Measurements from ENCODE around the gene LTC4S. TPM values are rescaled to one million over a fixed set of nuclear protein-coding genes. Genes with fewer than 3 reads are reported as not detected.

Gene LTC4S
- total RNA-seq, 1 experiment from 2014 or later, result 2.6 TPM

DNA sequence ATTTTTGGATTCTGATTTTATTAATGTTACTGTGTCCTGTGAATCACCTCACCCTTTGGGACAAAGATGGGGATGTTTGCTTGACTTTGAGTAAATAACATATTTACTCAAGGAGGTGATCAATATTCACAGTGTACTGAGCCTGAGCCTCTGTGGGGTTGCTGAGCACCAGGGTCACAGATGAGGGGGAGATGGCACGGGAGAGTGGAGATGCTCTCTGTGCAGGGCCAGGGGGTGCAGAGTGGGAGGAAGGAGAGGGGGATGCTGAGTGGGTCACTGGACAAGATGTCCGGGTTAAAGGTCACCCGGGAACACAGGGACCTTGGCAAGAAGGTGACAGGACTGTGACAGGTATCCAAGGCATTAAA, 30.9 kb downstream of the LTC4S start:
- ATAC-seq (no peak), DNase-seq (ENCODE audit: low spot score) (no peak)
- no peaks in the 10 kb centered on the region for H3K27me3 Mint-ChIP-seq (ENCODE audit: low read depth)
- peaks cover 60% of the 10 kb centered on the region for H3K36me3 Mint-ChIP-seq
- no peaks in the 10 kb centered on the region for H3K9me3 Mint-ChIP-seq
- peaks cover 41% of the 10 kb centered on the region for H3K4me1 Mint-ChIP-seq
- POLR2A ChIA-PET, result interaction anchor here (0.6 kb wide), 1 partner anchor 143 kb away, joined by 3 read pairs; no protein-coding TSS in a partner anchor
- no peak overlapping the region for H3K4me3 Mint-ChIP-seq
- CTCF ChIA-PET, result no interaction called here
- TF ChIP-seq TEAD4 (CRISPR knock-in tag; IDR thresholded peaks at IDR 0.05) (no peak), FOXJ3 (CRISPR knock-in tag; IDR thresholded peaks at IDR 0.05; ENCODE audit: borderline replicate concordance) (no peak), IRF2 (CRISPR knock-in tag; IDR thresholded peaks at IDR 0.05; ENCODE audit: borderline replicate concordance, low read depth) (no peak), OVOL2 (CRISPR knock-in tag; IDR thresholded peaks at IDR 0.05; ENCODE audit: borderline replicate concordance) (no peak), SMAD4 (CRISPR knock-in tag; IDR thresholded peaks at IDR 0.05) (no peak), ATF1 (CRISPR knock-in tag; IDR thresholded peaks at IDR 0.05) (no peak), JUN (CRISPR knock-in tag; IDR thresholded peaks at IDR 0.05) (no peak), ZNF138 (CRISPR knock-in tag; conservative IDR thresholded peaks at IDR 0.05) (no peak), ZNF121 (CRISPR knock-in tag; IDR thresholded peaks at IDR 0.05) (no peak), CBFB (CRISPR knock-in tag; IDR thresholded peaks at IDR 0.05; ENCODE audit: low read depth) (no peak), TCF7 (CRISPR knock-in tag; IDR thresholded peaks at IDR 0.05; ENCODE audit: low read depth) (no peak)
- TF ChIP-seq, protein P1, sequence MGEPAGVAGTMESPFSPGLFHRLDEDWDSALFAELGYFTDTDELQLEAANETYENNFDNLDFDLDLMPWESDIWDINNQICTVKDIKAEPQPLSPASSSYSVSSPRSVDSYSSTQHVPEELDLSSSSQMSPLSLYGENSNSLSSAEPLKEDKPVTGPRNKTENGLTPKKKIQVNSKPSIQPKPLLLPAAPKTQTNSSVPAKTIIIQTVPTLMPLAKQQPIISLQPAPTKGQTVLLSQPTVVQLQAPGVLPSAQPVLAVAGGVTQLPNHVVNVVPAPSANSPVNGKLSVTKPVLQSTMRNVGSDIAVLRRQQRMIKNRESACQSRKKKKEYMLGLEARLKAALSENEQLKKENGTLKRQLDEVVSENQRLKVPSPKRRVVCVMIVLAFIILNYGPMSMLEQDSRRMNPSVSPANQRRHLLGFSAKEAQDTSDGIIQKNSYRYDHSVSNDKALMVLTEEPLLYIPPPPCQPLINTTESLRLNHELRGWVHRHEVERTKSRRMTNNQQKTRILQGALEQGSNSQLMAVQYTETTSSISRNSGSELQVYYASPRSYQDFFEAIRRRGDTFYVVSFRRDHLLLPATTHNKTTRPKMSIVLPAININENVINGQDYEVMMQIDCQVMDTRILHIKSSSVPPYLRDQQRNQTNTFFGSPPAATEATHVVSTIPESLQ (CRISPR knock-in tag; IDR thresholded peaks at IDR 0.05), result no peak
- TF ChIP-seq, protein P2, sequence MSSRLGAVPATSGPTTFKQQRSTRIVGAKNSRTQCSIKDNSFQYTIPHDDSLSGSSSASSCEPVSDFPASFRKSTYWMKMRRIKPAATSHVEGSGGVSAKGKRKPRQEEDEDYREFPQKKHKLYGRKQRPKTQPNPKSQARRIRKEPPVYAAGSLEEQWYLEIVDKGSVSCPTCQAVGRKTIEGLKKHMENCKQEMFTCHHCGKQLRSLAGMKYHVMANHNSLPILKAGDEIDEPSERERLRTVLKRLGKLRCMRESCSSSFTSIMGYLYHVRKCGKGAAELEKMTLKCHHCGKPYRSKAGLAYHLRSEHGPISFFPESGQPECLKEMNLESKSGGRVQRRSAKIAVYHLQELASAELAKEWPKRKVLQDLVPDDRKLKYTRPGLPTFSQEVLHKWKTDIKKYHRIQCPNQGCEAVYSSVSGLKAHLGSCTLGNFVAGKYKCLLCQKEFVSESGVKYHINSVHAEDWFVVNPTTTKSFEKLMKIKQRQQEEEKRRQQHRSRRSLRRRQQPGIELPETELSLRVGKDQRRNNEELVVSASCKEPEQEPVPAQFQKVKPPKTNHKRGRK (CRISPR knock-in tag; IDR thresholded peaks at IDR 0.05; ENCODE audit: borderline replicate concordance), result no peak
- TF ChIP-seq, protein P3, sequence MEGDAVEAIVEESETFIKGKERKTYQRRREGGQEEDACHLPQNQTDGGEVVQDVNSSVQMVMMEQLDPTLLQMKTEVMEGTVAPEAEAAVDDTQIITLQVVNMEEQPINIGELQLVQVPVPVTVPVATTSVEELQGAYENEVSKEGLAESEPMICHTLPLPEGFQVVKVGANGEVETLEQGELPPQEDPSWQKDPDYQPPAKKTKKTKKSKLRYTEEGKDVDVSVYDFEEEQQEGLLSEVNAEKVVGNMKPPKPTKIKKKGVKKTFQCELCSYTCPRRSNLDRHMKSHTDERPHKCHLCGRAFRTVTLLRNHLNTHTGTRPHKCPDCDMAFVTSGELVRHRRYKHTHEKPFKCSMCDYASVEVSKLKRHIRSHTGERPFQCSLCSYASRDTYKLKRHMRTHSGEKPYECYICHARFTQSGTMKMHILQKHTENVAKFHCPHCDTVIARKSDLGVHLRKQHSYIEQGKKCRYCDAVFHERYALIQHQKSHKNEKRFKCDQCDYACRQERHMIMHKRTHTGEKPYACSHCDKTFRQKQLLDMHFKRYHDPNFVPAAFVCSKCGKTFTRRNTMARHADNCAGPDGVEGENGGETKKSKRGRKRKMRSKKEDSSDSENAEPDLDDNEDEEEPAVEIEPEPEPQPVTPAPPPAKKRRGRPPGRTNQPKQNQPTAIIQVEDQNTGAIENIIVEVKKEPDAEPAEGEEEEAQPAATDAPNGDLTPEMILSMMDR (IDR thresholded peaks at IDR 0.05), result no peak
- TF ChIP-seq, protein P4, sequence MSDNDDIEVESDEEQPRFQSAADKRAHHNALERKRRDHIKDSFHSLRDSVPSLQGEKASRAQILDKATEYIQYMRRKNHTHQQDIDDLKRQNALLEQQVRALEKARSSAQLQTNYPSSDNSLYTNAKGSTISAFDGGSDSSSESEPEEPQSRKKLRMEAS (CRISPR knock-in tag; IDR thresholded peaks at IDR 0.05), result no peak
- no peak overlapping the region for H3K27ac Mint-ChIP-seq

DNA sequence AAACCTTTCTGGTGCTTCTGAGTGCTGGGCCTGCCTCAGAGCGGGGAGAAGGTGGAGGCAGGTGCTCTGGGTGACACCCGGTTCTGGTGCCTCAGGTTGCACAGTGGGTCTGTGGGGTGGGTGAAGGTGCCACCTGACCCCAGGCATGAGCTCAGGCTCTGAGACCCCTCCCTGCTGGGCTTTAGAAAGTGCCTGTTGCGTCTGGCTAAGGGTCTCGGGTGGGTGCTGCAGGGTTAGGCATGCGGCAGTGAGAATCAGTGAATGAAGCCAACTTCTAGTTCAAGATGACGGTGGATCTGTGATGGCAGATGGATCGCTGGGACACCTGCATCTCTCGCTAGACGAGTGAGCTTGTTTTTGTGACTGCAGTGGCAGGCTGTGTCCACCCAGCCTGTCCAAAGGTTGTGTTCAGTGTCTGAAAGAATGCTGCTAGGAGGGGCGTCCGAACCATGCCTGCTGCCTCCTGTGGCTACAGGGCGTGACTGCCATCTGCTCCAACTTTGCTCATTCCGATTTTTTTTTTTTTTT, 31.9 kb downstream of the LTC4S start:
- Mint-ChIP-seq H3K4me3 (no peak overlapping the region), H3K27me3 (ENCODE audit: low read depth) (no peaks in the 10 kb centered on the region), H3K27ac (no peak overlapping the region), H3K9me3 (0 out of 2 replicates have a peak, but pooled peaks cover 4% of the 10 kb centered on the region), H3K4me1 (peaks cover 38% of the 10 kb centered on the region), H3K36me3 (peaks cover 68% of the 10 kb centered on the region)
- TF ChIP-seq ZNF671 (CRISPR knock-in tag; IDR thresholded peaks at IDR 0.05) (no peak), SMAD3 (CRISPR knock-in tag; IDR thresholded peaks at IDR 0.05; ENCODE audit: borderline replicate concordance) (no peak), JAZF1 (CRISPR knock-in tag; IDR thresholded peaks at IDR 0.05) (no peak), SMAD4 (CRISPR knock-in tag; IDR thresholded peaks at IDR 0.05) (no peak), MXD4 (CRISPR knock-in tag; IDR thresholded peaks at IDR 0.05; ENCODE audit: borderline replicate concordance) (no peak), ESRRA (CRISPR knock-in tag; IDR thresholded peaks at IDR 0.05; ENCODE audit: borderline replicate concordance) (no peak), CREB1 (CRISPR knock-in tag; IDR thresholded peaks at IDR 0.05) (no peak), ZNF263 (CRISPR knock-in tag; IDR thresholded peaks at IDR 0.05; ENCODE audit: low read depth) (no peak), ZNF121 (CRISPR knock-in tag; IDR thresholded peaks at IDR 0.05) (no peak)
- TF ChIP-seq, protein P5, sequence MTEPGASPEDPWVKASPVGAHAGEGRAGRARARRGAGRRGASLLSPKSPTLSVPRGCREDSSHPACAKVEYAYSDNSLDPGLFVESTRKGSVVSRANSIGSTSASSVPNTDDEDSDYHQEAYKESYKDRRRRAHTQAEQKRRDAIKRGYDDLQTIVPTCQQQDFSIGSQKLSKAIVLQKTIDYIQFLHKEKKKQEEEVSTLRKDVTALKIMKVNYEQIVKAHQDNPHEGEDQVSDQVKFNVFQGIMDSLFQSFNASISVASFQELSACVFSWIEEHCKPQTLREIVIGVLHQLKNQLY (CRISPR knock-in tag; IDR thresholded peaks at IDR 0.05), result no peak
- TF ChIP-seq, protein P6, sequence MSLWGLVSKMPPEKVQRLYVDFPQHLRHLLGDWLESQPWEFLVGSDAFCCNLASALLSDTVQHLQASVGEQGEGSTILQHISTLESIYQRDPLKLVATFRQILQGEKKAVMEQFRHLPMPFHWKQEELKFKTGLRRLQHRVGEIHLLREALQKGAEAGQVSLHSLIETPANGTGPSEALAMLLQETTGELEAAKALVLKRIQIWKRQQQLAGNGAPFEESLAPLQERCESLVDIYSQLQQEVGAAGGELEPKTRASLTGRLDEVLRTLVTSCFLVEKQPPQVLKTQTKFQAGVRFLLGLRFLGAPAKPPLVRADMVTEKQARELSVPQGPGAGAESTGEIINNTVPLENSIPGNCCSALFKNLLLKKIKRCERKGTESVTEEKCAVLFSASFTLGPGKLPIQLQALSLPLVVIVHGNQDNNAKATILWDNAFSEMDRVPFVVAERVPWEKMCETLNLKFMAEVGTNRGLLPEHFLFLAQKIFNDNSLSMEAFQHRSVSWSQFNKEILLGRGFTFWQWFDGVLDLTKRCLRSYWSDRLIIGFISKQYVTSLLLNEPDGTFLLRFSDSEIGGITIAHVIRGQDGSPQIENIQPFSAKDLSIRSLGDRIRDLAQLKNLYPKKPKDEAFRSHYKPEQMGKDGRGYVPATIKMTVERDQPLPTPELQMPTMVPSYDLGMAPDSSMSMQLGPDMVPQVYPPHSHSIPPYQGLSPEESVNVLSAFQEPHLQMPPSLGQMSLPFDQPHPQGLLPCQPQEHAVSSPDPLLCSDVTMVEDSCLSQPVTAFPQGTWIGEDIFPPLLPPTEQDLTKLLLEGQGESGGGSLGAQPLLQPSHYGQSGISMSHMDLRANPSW (CRISPR knock-in tag; conservative IDR thresholded peaks at IDR 0.05; ENCODE audit: low read depth), result no peak
- CTCF ChIA-PET, result no interaction called here
- ATAC-seq, result no peak
- DNase-seq (ENCODE audit: low spot score), result no peak
- POLR2A ChIA-PET, result no interaction called here
